GM21786 (cell line): ENCODE measurements around the gene GPR75.
"Not testable (repeated sequence)": the region's sequence is repeated elsewhere in the genome, so short reads cannot be mapped to it uniquely, and the experiment has no call there.

Experiments used
- ATAC-seq: cut with Tn5 transposase; IDR thresholded peaks from one replicate; pipeline ENCODE4 v1.9.1; 2021; ENCODE audit not compliant: unreplicated experiment

GPR75 gene

GRCh38 chr2:53854678-53855077 lies 5.1 kb downstream of the GPR75 start:
- no peak for ATAC-seq

- no peak for ATAC-seq
Measured at GRCh38 chr2:53852532-53852931, 7.2 kb downstream of the GPR75 start.

- ATAC-seq = not testable (repeated sequence)
Measured at GRCh38 chr2:53851052-53851757, 8.6 kb downstream of the GPR75 start.

GRCh38 chr2:53848062-53848461 lies 11.7 kb downstream of the GPR75 start:
- ATAC-seq = no peak

- ATAC-seq = no peak
Measured at GRCh38 chr2:53843595-53843994, 16.2 kb downstream of the GPR75 start.

GRCh38 chr2:53842891-53843290 lies 16.9 kb downstream of the GPR75 start:
- no peak for ATAC-seq

- not testable (repeated sequence) for ATAC-seq
Measured at GRCh38 chr2:53841651-53842050, 18.1 kb downstream of the GPR75 start.

- no peak for ATAC-seq
Measured at GRCh38 chr2:53840580-53840979, 19.2 kb downstream of the GPR75 start.

- not testable (repeated sequence) for ATAC-seq
Measured at GRCh38 chr2:53829980-53830290, 29.8 kb downstream of the GPR75 start.

GRCh38 chr2:53829273-53829979 lies 30.3 kb downstream of the GPR75 start:
- ATAC-seq = no peak

GRCh38 chr2:53828331-53828730 lies 31.4 kb downstream of the GPR75 start:
- ATAC-seq = no peak

- no peak for ATAC-seq
Measured at GRCh38 chr2:53827398-53828175, 32.2 kb downstream of the GPR75 start.

- no peak for ATAC-seq
Measured at GRCh38 chr2:53826587-53827397, 33.0 kb downstream of the GPR75 start.

- ATAC-seq = no peak
Measured at GRCh38 chr2:53826030-53826410, 33.7 kb downstream of the GPR75 start.

GRCh38 chr2:53823639-53824038 lies 36.1 kb downstream of the GPR75 start:
- not testable (repeated sequence) for ATAC-seq

GRCh38 chr2:53821810-53822209 lies 38.0 kb downstream of the GPR75 start:
- no peak for ATAC-seq

- no peak for ATAC-seq
Measured at GRCh38 chr2:53820711-53821110, 39.1 kb downstream of the GPR75 start.

- ATAC-seq = no peak
Measured at GRCh38 chr2:53820048-53820447, 39.7 kb downstream of the GPR75 start.

GRCh38 chr2:53819634-53820033 lies 40.1 kb downstream of the GPR75 start:
- no peak for ATAC-seq

GRCh38 chr2:53818854-53819435 lies 40.8 kb downstream of the GPR75 start:
- no peak for ATAC-seq

GRCh38 chr2:53813151-53813550 lies 46.6 kb downstream of the GPR75 start:
- no peak for ATAC-seq
